GM18870 (cell line): ENCODE data around the gene AADACL2.

Experiments used
- ATAC-seq: cut with Tn5 transposase; IDR thresholded peaks from one replicate; pipeline ENCODE4 v1.9.1; 2021; ENCODE audit warnings: moderate library complexity; ENCODE audit not compliant: unreplicated experiment

AADACL2 gene

GRCh38 chr3:151798466-151798865, 64.7 kb downstream of the AADACL2 start:
- ATAC-seq: no peak

GRCh38 chr3:151800431-151800830, 66.7 kb downstream of the AADACL2 start:
- no peak for ATAC-seq

- no peak for ATAC-seq
These were observed 70.5 kb downstream of the AADACL2 start for GRCh38 chr3:151804267-151804666.

GRCh38 chr3:151806838-151807237, 73.1 kb downstream of the AADACL2 start:
- ATAC-seq: no peak
